Mucosa of gallbladder (tissue), 1 donor: ENCODE measurements around the gene TRIM46. TPM values are rescaled to one million over a fixed set of nuclear protein-coding genes. Genes with fewer than 3 reads are reported as not detected.
"Not testable (repeated sequence)": the region's sequence is repeated elsewhere in the genome, so short reads cannot be mapped to it uniquely, and the experiment has no call there.

ENCODE experiments used
- DNase-seq: peaks from one replicate; pipeline ENCODE4 v3.0.0-alpha.2; 2020; ENCODE audit warnings: low spot score
- total RNA-seq: library from RNA; stranded (reverse); gene quantifications from one replicate; pipeline ENCODE4 v1.2.1, GENCODE V29; 2021
- donor health status: DM: no; HTN: no; CAD: no.

Gene TRIM46
- total RNA-seq, 1 donor from 2014 or later = 0.83 TPM

DNA sequence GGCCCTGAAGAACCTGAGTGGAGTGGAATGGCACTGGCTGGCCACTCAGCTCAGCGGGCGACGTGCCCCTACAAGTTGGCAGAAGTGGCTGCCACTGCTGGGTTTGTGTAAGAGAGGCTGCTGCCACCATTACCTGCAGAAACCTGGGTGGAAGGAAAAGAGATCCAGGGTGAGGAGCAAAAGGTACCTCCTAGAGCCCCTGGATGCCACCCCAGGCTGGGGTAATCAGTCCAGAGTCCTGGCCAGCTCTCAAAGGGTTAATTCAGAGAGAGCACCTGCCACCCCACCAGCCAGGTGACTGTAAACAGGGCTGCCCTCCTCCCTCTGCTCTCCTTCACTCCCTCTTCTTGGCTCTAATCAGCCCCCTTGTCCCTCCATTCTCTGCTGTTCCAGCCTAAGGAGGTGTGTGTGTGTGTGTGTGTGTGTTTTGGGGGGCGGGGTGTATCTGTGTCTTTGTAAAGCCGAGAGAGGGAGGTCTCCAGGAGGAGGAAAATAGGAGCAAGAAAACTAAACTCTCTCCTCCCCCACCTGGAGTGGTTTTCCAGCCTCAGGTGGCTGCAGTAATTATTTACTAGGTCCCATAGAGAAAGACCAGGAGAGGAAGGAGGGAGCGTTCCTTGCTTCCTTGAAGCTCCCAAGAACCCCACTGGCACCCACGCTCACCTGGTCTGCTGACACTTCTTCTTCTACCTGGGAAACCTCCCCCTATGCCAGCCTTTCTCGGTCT lies 12.6 kb downstream of the TRIM46 start:
- peak; percentile 43 for DNase-seq

- DNase-seq = no peak
Measured at GRCh38 chr1:155186794-155187455, 13.3 kb downstream of the TRIM46 start.

DNA sequence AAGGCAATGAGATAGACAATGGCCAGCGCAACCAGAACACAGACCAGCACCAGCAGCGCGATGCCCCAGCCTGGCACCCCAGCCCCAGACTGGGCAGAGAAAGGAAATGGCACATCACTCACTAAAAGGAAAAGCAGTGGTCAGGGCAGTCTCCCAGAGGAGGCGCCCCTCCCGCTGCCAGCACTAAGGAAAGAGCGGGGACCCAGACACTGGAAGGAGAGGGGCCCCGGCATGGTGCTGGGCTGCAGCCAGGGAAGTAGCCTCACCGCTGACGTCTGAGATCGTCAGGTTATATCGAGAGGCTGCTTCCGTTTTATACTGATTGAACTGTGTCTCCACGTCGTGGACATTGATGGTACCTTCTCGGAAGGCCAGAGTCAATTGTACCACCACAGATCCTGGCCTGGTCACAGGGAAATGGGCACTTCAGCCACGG lies 13.8 kb downstream of the TRIM46 start:
- no peak for DNase-seq

DNA sequence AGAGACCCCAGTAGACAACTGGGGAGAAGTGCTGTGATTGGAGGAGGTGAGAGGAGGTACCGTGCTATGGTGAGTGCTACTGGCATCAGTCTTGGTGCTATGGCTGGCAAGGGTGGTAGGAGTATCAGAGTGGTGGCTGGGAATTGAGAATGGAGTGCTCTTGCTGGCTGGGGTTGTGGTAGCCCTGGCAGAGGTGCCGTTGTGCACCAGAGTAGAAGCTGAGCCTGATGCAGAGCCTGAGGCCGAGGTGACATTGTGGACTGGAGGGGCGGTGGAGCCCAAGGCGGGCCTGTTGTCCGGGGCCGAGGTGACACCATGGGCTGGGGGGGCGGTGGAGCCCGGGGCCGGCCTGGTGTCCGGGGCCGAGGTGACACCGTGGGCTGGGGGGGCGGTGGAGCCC lies 14.6 kb downstream of the TRIM46 start:
- no peak for DNase-seq

- DNase-seq = not testable (repeated sequence)
Measured at GRCh38 chr1:155189926-155190325, 16.3 kb downstream of the TRIM46 start.

DNA sequence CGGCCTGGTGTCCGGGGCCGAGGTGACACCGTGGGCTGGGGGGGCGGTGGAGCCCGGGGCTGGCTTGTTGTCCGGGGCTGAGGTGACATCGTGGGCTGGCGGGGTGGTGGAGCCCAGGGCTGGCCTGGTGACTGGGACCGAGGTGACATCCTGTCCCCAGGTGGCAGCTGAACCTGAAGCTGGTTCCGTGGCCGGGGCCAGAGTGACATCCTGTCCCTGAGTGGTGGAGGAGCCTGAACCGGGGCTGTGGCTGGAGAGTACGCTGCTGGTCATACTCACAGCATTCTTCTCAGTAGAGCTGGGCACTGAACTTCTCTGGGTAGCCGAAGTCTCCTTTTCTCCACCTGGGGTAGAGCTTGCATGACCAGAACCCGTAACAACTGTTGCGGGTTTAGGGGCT lies 18.3 kb downstream of the TRIM46 start:
- no peak for DNase-seq

GRCh38 chr1:155192346-155193274 lies 19.0 kb downstream of the TRIM46 start:
- peak; percentile 80 for DNase-seq

- DNase-seq = peak; percentile 88
Measured at GRCh38 chr1:155193275-155193990, 19.8 kb downstream of the TRIM46 start.

DNA sequence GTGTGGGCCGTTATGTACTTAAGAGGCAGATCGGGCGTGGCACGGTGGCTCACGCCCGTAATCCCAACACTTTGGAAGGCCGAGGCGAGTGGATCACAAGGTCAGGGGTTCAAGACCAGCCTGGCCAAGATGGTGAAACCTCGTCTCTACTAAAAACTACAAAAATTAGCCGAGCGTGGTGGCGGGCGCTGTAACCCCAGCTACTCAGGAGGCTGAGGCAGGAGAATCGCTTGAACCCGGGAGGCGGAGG lies 20.3 kb downstream of the TRIM46 start:
- not testable (repeated sequence) for DNase-seq

- no peak for DNase-seq
Measured at GRCh38 chr1:155195201-155196102, 21.8 kb downstream of the TRIM46 start.

DNA sequence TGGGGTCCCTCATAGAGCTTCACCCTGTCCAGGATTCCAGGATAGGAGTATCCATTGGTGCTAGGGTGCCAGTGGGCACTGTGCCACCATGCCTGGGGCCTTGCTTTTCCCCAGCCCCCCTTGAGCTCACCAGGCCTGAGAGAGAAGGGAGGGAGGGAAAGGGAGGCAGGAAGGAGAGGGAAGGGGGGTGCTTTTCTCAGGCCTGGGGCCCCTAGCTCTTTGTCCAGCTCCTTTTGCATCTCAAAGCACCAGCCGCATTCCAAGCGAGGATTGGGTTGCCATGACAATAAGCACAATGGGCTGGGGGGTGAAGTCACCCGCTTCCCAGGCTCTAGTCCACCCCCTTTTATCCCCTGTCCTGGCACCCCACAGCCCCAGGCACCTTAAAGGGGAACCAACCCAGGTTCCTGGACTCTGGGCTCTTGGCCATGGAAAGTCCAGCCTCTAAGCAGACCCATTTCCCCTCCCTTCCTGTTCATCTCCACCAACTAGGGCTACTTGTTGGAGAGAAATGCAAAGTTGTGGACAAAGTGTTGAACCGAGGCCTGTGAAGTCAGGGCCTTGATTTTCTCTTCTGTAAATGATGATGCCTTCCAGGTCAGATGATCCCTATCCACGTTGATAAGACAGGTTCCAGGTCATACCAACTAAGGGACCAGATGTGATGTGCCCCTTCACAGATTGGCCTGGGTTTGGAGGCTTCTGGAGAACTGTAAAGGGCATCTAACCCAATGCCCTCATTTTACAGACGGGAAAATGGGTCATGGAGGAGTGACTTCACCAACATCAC lies 22.6 kb downstream of the TRIM46 start:
- DNase-seq = no peak

GRCh38 chr1:155196893-155197638 lies 23.4 kb downstream of the TRIM46 start:
- no peak for DNase-seq

GRCh38 chr1:155197901-155198546 lies 24.4 kb downstream of the TRIM46 start:
- DNase-seq = no peak

DNA sequence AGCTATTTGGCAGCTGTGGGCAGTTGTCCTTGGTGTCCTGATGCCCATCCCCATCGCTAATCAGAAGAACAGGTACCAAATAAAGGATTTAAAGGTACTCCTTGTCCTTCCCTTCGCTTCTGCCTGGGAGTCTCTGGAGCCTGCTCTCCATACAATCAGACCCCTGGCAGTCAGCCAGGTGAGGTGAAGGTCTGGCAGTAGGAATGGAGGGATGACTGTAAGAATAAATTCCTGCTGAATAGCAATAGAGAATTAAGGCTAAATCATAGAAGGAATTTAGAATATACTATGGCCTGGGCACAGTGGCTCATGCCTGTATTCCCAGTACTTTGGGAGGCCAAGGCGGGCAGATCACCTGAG lies 24.9 kb downstream of the TRIM46 start:
- no peak for DNase-seq

- no peak for DNase-seq
Measured at GRCh38 chr1:155199792-155200191, 26.1 kb downstream of the TRIM46 start.

DNA sequence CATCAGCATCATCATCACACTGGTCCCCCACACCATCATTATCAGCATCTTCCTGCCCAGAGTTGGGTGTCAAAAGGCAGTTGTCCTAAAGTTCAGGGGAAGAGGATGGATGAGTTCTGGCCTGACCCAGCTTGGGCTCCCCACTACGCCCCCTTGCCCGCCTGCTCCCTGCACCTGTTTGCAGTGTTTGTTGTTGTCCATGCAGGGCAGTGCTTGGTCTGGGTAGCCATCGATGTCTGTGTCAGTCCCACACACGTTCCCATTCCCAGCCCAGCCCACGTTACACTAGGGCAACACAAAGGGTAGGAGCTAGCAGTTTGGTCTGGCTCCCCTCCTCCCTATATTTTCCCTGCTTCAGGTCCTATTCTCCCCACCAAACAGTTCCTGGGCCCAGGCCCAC lies 27.3 kb downstream of the TRIM46 start:
- no peak for DNase-seq

DNA sequence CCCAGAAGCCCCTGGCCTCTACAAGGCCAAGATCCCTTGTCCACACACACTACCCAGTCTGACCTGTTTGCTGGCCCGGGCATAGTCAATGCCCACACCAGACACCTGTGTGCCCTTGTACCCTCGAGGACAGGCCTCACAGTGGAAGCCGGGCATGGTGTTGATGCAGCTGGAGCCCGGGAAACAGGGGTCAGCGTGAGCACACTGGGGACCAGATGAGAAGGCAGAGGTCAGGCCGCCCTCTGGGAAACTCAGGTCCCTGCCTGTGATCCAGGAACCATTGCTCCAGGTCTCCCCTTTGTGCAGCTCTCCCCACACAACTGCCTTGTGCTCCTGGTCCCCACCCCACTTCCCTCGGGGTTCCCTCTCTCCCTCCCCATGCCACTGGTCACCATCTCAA lies 28.5 kb downstream of the TRIM46 start:
- DNase-seq = no peak

- DNase-seq = no peak
Measured at GRCh38 chr1:155202731-155203515, 29.3 kb downstream of the TRIM46 start.
